IPS-NIHi11 (cell line): ENCODE data around the gene APOBEC3A.
"Not testable (repeated sequence)": the region's sequence is repeated elsewhere in the genome, so short reads cannot be mapped to it uniquely, and the experiment has no call there.

Source experiments
- DNase-seq: peaks from one replicate; pipeline ENCODE4 v3.0.0; 2012; ENCODE audit warnings: mixed read lengths, low spot score

APOBEC3A gene

GRCh38 chr22:38943201-38943600 is 14.2 kb upstream of the APOBEC3A start:
- DNase-seq: no peak

- DNase-seq: no peak
Measured at GRCh38 chr22:38943882-38944281, 13.5 kb upstream of the APOBEC3A start.

- no peak for DNase-seq
Measured at GRCh38 chr22:38944653-38945052, 12.8 kb upstream of the APOBEC3A start.

GRCh38 chr22:38945706-38946338 is 11.6 kb upstream of the APOBEC3A start:
- DNase-seq: not testable (repeated sequence)

- no peak for DNase-seq
Measured at GRCh38 chr22:38946771-38947170, 10.6 kb upstream of the APOBEC3A start.

GRCh38 chr22:38947321-38948140 is 9.9 kb upstream of the APOBEC3A start:
- DNase-seq: no peak

GRCh38 chr22:38948181-38948940 is 9.0 kb upstream of the APOBEC3A start:
- no peak for DNase-seq

GRCh38 chr22:38949889-38950405 is 7.5 kb upstream of the APOBEC3A start:
- DNase-seq: no peak

GRCh38 chr22:38950527-38951295 is 6.7 kb upstream of the APOBEC3A start:
- no peak for DNase-seq

- no peak for DNase-seq
Measured at GRCh38 chr22:38951734-38952133, 5.7 kb upstream of the APOBEC3A start.

GRCh38 chr22:38952281-38952993 is 5.0 kb upstream of the APOBEC3A start:
- DNase-seq: no peak

GRCh38 chr22:38953091-38953490 is 4.3 kb upstream of the APOBEC3A start:
- DNase-seq: no peak

GRCh38 chr22:38953577-38954413 is 3.6 kb upstream of the APOBEC3A start:
- no peak for DNase-seq

- DNase-seq: no peak
Measured at GRCh38 chr22:38954414-38955043, 2.9 kb upstream of the APOBEC3A start.

GRCh38 chr22:38955250-38955905 is 2.0 kb upstream of the APOBEC3A start:
- DNase-seq: no peak

- no peak for DNase-seq
Measured at GRCh38 chr22:38955926-38956325, 1.5 kb upstream of the APOBEC3A start.

- DNase-seq: no peak
Measured at GRCh38 chr22:38956551-38956950, 858 bp upstream of the APOBEC3A start.

GRCh38 chr22:38957808-38958650 is 620 bp downstream of the APOBEC3A start:
- no peak for DNase-seq
